ENCODE results near the gene IER5L.
"Not testable (repeated sequence)": the region's sequence is repeated elsewhere in the genome, so short reads cannot be mapped to it uniquely, and the experiment has no call there.

IER5L gene

DNA sequence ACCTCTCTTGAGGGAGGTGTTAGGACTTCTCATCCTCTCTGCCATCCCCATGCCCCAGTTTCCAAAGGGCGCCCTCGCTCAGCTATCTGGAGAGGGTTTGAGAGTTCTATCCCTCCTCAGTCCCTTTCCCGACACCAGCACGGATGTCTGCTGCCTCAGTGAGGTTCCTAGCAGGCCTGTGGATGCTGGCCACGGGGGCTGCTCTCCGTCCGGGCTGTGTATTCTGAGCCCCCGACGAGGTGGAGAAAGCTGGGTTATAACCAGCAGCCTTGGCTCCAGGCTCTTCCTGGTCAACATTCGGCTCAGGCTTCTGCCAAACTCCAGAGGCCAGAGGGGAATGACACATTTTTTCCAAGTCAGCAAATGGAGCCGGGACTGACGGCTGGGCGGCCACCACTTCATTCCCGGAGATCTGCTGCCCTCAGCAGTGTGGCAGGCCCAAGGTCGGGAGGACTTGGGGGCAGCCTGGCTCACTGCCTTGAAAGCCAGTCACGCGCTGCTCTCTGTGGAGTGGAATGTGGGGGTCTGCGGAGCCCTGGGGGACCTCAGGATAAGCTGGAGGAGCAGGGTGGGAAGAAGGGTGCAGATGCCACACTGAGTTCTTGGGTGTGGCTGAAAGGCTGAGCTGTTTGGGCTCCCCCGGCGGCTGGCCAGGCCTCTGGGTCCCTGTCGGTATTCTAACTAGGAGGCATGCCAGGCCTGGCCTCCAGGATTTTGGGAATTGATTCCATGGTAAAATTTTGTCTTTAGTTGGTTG lies 39.4 kb downstream of the IER5L start:
- no peak for DNase-seq (ENCODE audit: low spot score)

DNA sequence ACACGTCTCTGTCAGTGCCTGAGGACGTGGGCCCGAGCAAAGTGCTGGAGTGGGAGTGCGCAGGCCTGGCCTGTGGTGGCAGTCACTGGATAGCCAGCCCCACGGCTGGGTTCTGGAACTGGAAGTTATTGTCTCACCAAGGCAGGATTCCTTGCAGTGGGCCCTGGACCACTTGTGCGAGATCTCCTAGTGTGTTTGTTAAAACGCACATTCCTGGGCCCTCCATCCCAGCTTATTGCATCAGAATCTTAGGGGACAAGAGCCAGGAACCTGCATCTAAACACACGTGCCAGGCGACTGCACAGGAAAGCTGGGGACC lies 40.0 kb downstream of the IER5L start:
- DNase-seq (ENCODE audit: low spot score): no peak

DNA sequence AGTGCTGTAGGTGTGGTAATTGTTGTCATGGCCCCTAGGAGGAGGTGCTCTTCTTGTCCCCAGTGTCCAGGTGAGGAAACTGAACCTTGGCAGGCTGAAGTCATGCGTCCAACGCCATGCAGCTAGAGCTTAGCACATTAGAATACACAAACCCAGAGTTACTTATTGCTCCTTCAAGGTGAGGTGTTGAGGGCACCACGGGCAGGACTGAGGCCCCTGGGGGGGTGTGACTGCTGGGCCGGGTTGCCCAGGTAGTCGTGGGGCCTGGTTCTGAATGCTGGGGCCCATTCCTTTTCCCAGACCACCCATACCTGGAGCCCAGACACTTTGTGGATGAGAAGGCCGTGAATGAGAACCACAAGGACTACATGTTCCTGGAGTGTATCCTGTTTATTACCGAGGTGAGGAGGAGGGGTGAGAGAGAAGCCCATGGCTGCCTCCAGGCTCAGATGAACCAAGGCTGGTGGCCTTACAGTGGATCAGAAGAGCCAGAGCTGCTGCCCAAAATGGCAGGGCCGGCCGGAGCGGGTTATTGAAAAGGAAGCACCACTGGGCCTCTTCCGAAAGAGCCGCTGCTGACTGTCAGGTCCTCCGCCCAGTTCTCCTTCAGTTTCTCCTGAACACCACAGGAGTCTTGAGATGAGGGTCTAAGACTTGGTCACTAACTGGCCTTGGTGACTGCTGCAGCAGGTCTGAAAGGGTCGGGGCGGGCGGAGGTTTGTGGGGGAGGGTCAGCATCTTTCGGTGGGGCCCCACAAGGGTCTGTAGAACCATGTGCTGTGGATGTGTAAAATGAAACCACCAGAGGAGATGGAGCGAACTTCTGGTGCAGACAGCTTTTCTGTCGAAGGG lies 40.5 kb downstream of the IER5L start:
- DNase-seq (ENCODE audit: low spot score): no peak

DNA sequence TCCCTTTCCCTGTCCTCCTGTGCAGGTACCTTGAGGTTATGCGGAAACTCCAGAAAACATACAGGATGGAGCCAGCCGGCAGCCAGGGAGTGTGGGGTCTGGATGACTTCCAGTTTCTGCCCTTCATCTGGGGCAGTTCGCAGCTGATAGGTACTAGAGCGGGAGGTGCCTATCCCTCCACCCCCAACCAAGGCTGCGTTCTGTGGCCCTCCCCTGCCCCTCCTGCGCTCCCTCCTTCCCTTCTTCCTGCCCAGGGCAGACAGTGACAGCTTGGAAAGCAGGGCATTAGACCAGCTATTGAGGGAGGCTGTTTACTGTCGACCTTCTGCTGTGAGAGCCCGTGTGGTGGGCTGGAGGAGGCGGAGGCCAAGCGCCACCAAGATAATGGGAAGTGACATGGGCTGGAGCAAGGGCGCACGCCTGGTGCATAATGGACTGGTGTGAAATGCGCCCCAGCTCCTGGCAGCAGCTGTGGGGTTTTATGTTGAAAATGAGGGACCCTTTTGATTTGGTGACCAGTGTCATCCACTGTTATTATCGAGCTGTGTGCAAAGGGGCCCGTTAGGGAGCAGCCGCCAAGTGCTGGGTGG lies 41.5 kb downstream of the IER5L start:
- DNase-seq (ENCODE audit: low spot score): no peak

DNA sequence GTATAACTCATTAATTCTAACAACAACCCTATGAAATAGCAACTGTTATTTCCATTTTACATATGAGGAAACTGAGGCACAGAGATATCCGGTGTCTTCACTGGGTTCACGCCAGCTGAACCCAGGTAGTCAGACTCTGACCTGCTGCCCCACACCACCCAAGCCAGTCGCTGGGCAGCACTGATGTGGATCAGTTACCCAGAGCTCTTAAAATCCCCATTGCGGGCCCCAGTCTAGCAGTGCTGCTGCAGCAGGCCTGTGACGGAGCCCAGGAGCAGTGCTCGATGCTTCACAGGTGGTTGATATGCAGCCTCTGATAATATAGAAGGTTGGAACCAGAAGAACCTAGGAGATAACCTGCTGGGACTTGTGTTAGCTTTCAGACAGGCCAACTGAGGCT lies 42.6 kb downstream of the IER5L start:
- no peak for DNase-seq (ENCODE audit: low spot score)

DNA sequence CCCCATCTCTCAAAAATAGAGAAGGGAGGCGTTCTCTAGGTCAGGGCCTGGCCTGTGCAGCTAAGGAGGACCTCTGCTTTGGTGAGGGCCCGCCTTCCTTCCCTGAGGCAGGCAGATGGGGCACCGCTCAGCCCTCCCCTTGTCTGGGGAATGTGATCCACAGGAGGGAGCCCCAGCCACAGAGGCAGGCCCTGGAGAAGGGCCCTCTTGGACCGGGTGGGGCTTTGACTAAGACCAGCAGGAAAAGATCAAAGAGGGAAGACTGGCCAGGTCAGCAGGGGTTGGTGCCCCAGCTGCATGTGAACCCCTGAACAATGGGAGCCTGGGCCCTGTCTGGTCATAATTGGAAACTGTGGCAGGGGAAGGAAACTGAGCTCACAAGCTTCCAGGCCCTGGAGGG lies 45.0 kb downstream of the IER5L start:
- no peak for DNase-seq (ENCODE audit: low spot score)

DNA sequence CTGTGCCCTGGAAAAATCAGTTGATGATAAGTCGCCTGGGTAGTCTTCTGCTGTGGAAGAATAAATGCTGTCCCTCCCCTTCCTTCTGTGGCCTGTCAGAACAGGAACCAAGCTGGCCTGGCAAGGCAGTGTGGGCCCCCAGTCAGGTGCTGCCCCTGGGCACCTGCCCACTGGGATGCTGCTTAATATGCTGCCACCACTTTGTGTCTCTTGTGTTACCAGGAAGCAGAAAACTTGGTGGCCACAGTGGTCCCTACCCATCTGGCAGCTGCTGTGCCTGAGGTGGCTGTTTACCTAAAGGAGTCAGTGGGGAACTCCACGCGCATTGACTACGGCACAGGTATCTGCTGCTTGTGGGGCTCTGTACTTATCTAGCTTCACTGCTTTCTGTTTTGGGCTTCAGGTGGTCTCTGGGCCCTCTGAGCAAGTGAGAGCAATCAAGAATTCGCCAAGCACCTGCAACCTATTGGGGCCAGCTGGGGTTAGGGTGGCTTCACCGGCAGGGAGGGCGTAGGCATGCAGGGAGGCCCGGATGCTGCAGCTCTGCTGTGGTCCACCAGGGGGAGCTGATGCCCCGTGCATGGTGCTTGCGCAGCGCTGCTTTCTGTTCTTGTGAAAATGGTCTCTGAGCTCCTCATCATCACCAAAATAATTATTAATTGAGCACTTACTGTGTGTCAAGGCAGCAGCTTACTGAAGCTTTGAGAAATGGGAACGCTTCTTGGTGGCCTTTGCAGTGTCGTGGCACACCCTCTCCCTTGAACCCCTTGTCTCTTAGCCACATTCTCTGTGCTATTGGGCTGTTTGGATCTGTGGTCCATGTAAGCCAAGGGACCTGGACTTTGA lies 46.5 kb downstream of the IER5L start:
- DNase-seq (ENCODE audit: low spot score): peak; percentile 49

DNA sequence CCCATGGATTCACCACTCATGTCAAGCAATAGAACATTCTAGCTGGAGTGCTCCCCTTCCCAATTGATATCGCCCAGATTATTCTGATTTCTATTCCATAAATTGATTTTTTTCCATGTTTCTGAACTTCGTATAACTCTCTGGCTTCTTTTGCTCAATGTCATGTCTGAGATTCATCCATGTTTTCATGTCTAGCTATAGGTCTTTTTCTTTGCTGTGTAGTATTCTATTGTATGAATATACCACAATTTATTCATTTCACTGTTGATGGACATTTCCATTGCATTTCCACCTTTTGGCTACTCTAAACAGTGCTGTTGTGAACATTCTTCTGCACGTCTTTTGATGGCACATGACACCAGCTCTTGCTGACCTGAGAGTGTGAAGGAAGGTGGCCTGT lies 47.3 kb downstream of the IER5L start:
- no peak for DNase-seq (ENCODE audit: low spot score)

DNA sequence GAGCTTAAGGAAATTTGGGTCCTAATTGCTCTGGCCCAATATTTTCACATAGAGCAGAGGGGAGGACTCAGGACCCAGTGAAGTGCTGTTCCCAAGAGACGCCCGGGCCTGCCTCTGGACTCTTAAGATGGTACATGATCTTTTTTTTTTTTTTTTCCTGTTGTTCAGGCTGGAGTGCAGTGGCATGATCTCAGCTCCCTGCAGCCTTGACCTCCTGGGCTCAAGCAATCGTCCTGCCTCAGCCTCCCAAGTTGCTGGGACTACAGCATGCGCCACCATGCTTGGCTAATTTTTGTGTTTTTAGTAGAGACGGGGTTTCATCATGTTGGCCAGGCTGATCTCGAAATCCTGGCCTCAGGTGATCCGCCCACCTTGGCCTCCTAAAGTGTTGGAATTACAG lies 47.8 kb downstream of the IER5L start:
- not testable (repeated sequence) for DNase-seq (ENCODE audit: low spot score)

DNA sequence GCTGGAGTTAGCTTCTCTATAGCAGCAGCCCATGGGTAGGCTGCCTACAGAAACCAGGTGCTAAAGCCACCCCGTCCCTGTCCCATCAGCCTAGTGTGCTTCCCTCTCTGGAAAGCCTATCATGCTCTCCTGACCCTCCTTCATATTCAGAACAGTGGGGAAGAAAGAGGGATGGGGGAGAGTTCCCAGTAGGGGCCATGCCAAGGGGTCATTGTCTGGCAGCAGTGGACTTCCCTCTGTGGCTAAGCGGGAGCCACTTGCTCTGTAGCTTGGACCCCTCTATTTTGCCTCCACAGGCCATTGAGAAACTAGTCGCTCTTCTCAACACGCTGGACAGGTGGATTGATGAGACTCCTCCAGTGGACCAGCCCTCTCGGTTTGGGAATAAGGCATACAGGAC lies 49.4 kb downstream of the IER5L start:
- DNase-seq (ENCODE audit: low spot score): no peak

DNA sequence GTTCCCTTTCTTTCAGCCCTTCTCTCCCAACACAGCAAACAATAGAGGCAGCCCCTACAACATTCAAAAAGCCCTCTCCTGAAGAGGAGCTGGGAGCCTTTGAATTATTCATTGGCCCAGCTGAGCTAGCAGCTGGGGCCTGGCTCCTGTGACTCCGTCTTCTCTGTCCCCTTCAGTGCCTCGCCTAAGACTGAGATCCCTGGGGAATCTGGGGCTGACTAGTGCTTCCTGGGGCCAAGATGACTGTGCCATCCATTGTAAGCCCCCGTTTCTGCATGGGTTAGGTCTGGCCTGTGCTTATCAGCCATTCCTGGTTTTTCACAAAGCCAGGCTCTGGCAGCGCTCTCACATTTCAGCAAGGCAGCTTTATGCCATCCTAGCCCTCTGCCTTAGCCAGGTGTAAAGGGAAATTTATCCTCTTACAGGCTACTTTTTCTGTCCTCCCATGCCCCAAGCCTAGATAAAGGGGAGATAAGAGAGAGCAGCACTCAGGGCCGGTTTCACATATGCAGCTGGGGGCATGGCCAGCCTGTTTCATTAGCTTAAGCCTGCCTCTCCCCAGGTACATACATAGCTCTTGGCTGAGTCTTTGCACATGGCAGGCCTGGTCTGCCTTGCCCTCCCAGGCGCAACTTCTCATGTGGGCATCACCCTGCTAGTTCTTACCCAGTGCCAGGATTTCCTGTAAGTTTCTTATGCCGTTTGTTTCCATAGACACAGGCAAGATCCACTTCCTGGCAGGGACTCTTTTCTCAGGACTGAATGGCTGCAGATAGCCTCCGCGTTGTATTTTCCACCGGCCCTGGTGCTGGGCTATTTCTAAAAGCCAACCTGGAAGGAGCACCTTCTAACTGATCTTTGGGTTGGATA lies 51.1 kb downstream of the IER5L start:
- no peak for DNase-seq (ENCODE audit: low spot score)

Data from SW480 (cell line).